Mesodermal cell (in vitro differentiated cells): ENCODE data around the gene ERC1.

ENCODE experiments used
- H3K27ac ChIP-seq: 2 replicates; pipeline ENCODE4 v1.7.0; 2013; ENCODE audit warnings: mild to moderate bottlenecking, low read depth, low read length, moderate library complexity; ENCODE audit not compliant: severe bottlenecking
- H3K36me3 ChIP-seq: 2 replicates; pipeline ENCODE4 v1.7.1; 2013; ENCODE audit warnings: mild to moderate bottlenecking, low read length, moderate library complexity; ENCODE audit not compliant: control insufficient read depth, insufficient read depth
- H3K4me1 ChIP-seq: one replicate; pipeline ENCODE4 v1.7.1; 2013; ENCODE audit warnings: mild to moderate bottlenecking, low read length; ENCODE audit not compliant: insufficient read depth, control insufficient read depth, poor library complexity, severe bottlenecking
- H3K4me3 ChIP-seq: 2 replicates; pipeline ENCODE4 v1.7.0; 2013; ENCODE audit warnings: low read length, control low read depth, mild to moderate bottlenecking; ENCODE audit not compliant: insufficient read depth, poor library complexity, severe bottlenecking; ENCODE audit errors: extremely low read depth
- H3K9me3 ChIP-seq: 2 replicates; pipeline ENCODE4 v1.7.1; 2013; ENCODE audit warnings: mild to moderate bottlenecking, low read length, moderate library complexity; ENCODE audit not compliant: control insufficient read depth
- WGBS, 2 experiments: methylation state at CpG; one replicate each; pipeline ENCODE4 v1.1.5; 2013; ENCODE audit warnings: missing lambda C conversion rate in 2 of 2; ENCODE audit not compliant: insufficient coverage in 2 of 2; 5-methylcytosine and 5-hydroxymethylcytosine counted together

The ERC1 gene

DNA sequence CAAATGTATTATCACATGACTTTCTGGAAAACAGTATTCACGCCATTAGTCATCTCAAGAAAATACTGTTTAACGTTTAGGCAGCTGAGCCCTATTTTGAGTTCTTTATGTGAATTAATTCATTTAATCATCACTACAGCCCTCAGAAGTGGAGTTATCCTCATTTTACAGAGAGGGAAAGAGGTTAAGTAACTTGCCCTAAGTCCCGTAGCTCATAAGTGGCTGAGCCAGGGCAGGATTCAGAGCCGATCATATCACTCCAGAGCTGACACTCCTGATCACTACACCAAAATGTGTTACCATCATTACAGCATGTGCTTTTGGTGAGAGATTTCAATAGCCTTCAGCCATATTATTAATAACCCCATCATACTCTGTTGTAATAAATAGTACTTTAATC, 392.7 kb downstream of the ERC1 start:
- no peak overlapping the region for H3K4me3 ChIP-seq
- H3K4me1 ChIP-seq, result no peaks in the 10 kb centered on the region
- peaks cover 9% of the 10 kb centered on the region for H3K9me3 ChIP-seq
- no CpG with 5 or more reads among the region's 4 CpGs for WGBS, 2 experiments
- H3K36me3 ChIP-seq, result peaks cover 14% of the 10 kb centered on the region
- H3K27ac ChIP-seq, result no peak overlapping the region

- 96 to 97% methylated on average over 4 of the region's 4 CpGs for WGBS, 2 experiments
- Histone ChIP-seq H3K9me3 (peaks cover 16% of the 10 kb centered on the region), H3K27ac (no peak overlapping the region)
Observed at GRCh38 chr12:1384910-1385309, 393.9 kb downstream of the ERC1 start.

GRCh38 chr12:1391722-1392121, 400.7 kb downstream of the ERC1 start:
- H3K4me3 ChIP-seq, result no peak overlapping the region
- H3K27ac ChIP-seq, result no peak overlapping the region
- peaks cover 27% of the 10 kb centered on the region for H3K36me3 ChIP-seq
- H3K4me1 ChIP-seq, result no peaks in the 10 kb centered on the region
- H3K9me3 ChIP-seq, result peaks cover 43% of the 10 kb centered on the region

More at GRCh38 chr12:1384910-1385309, 393.9 kb downstream of the ERC1 start:
- peaks cover 14% of the 10 kb centered on the region for H3K36me3 ChIP-seq
- no peaks in the 10 kb centered on the region for H3K4me1 ChIP-seq
- H3K4me3 ChIP-seq, result no peak overlapping the region

DNA sequence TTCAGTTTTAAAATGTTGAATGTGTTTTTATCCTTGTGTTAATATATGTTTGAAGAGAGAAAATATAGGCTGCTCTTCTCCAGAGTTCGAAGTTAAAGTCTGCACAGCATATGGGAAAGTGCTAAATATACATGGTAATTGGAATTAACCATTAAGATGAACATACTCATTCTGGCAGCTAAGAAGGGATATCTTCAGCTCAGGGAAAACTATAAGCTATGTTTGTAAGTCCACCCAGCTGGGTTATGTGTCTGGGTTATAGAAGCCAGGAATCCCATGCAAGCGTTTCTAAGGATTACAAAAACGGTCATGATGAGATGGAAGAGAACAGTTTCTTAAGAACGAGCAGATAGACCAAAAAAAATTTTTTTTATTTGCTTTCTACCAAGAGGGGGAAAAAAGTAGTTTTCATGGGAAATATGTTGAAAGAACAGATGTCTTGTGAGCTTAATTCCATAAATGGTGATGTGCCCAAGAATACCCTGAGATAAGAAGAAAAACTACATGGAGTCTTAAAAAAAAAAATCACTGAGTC, 404.5 kb downstream of the ERC1 start:
- Histone ChIP-seq H3K9me3 (peaks cover 24% of the 10 kb centered on the region), H3K36me3 (peaks cover 14% of the 10 kb centered on the region), H3K4me3 (no peak overlapping the region), H3K4me1 (no peaks in the 10 kb centered on the region), H3K27ac (no peak overlapping the region)
- WGBS, 2 experiments, result 100% methylated on average over 1 to 3 of the region's 4 CpGs

DNA sequence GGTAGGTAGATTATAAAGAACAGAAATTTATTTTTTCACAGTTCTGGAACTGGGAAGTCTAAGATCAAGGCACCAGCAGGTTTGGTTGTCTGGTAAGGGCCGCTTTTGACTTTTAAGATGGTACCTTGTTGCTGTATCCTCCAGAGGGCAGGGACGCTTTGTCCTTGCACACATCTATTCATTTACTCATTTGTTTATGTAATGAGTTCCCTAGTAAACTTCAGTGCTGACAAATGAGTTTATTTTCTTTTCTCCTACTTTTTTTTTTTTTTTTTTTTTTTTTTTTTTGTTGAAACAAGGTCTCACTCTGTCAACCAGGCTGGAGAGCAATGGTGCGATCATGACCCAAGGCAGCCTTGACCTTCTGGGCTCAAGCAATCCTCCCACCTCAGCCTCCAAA, 407.6 kb downstream of the ERC1 start:
- no peak overlapping the region for H3K27ac ChIP-seq
- WGBS, 2 experiments, result 100% methylated on average over 1 to 2 of the region's 3 CpGs
- no peaks in the 10 kb centered on the region for H3K36me3 ChIP-seq
- H3K4me3 ChIP-seq, result no peak overlapping the region
- H3K4me1 ChIP-seq, result no peaks in the 10 kb centered on the region
- H3K9me3 ChIP-seq, result no peaks in the 10 kb centered on the region

GRCh38 chr12:1401891-1402290, 410.9 kb downstream of the ERC1 start:
- WGBS, 2 experiments, result 100% methylated on average over 3 of the region's 3 CpGs; no CpG with 5 or more reads in 1 of the 2 experiments
- Histone ChIP-seq H3K4me1 (no peaks in the 10 kb centered on the region), H3K9me3 (no peaks in the 10 kb centered on the region), H3K27ac (no peak overlapping the region), H3K4me3 (no peak overlapping the region), H3K36me3 (no peaks in the 10 kb centered on the region)

DNA sequence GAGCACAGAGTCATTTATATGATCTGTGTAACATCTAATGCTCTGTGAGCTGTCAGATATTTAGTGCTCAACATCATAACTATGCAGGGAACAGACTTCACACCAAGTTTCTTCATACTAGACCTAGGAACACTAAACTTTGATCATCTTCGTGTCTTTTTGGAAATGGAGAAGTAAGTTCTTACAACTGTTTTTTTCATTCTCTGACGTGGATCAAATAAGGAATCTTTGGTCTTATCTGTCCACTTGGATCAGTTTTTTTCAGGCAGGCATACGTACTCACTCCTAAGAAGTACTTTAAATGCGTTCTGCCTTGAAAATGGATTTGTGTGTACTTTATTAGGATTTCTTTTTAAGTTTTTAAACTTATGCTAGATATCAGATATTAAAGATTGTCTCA, 412.4 kb downstream of the ERC1 start:
- 94 to 100% methylated on average over 2 of the region's 4 CpGs for WGBS, 2 experiments
- Histone ChIP-seq H3K4me1 (no peaks in the 10 kb centered on the region), H3K4me3 (no peak overlapping the region), H3K27ac (no peak overlapping the region), H3K36me3 (no peaks in the 10 kb centered on the region), H3K9me3 (no peaks in the 10 kb centered on the region)

GRCh38 chr12:1405619-1406018, 414.6 kb downstream of the ERC1 start:
- 100% methylated on average over 2 of the region's 5 CpGs; no CpG with 5 or more reads in 1 of the 2 experiments for WGBS, 2 experiments
- Histone ChIP-seq H3K9me3 (no peaks in the 10 kb centered on the region), H3K36me3 (no peaks in the 10 kb centered on the region), H3K4me3 (no peak overlapping the region), H3K4me1 (no peaks in the 10 kb centered on the region), H3K27ac (no peak overlapping the region)

GRCh38 chr12:1410794-1411193, 419.8 kb downstream of the ERC1 start:
- no CpG with 5 or more reads among the region's 1 CpG for WGBS, 2 experiments
- H3K4me3 ChIP-seq, result no peak overlapping the region
- H3K36me3 ChIP-seq, result peaks cover 4% of the 10 kb centered on the region
- no peaks in the 10 kb centered on the region for H3K9me3 ChIP-seq
- H3K4me1 ChIP-seq, result no peaks in the 10 kb centered on the region
- H3K27ac ChIP-seq, result no peak overlapping the region

DNA sequence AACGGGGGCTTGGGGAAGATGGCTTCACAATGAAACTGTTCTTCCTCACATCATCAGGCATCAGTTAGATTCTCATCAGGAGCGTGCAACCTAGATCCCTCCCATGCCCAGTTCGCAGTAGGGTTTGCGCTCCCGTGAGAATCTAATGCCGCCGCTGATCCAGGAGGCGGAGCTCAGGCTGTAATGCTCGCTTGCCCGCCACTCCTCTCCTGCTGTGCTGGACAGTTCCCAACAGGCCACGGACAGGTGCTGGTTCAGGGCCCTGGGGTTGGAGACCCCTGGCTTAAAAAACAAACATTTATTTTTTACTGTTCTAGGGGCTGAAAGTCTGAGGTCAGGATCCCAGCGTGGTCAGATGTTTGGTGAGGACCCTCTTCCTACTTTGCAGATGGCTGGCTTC, 422.9 kb downstream of the ERC1 start:
- Histone ChIP-seq H3K27ac (no peak overlapping the region), H3K36me3 (peaks cover 4% of the 10 kb centered on the region), H3K9me3 (no peaks in the 10 kb centered on the region), H3K4me3 (no peak overlapping the region), H3K4me1 (no peaks in the 10 kb centered on the region)
- 93 to 97% methylated on average over 10 to 12 of the region's 12 CpGs for WGBS, 2 experiments

DNA sequence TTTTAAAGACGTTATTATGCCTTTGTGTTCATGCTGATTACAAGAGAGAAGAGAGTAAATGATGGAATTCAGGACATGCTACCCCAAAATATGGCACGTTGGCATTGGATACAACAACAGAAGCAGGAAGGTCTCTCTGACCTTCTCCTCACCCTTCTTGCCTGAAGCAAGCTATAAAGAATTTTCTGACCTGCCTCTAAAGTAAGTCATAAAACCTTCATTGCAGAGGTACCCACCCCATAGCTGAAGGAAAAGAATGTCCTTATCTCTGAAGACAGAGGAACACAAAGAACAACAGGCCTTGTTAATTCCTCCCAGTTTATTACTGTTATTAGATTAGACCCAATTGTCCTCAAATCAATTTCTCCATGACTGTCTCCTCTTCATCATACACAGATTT, 427.1 kb downstream of the ERC1 start:
- H3K4me3 ChIP-seq, result no peak overlapping the region
- H3K4me1 ChIP-seq, result no peaks in the 10 kb centered on the region
- no peak overlapping the region for H3K27ac ChIP-seq
- H3K9me3 ChIP-seq, result peaks cover 8% of the 10 kb centered on the region
- 100% methylated on average over 2 of the region's 2 CpGs; no CpG with 5 or more reads in 1 of the 2 experiments for WGBS, 2 experiments
- peaks cover 6% of the 10 kb centered on the region for H3K36me3 ChIP-seq
